ENCODE measurements around the gene CD84. TPM values are rescaled to one million over a fixed set of nuclear protein-coding genes. Genes with fewer than 3 reads are reported as not detected.
A peak's percentile ranks its signal among the peaks of the same experiment; 100 is the strongest.

The CD84 gene
- total RNA-seq, 2 experiments from 2014 or later, result 18.1 to 20.1 TPM

- no peak for TF ChIP-seq CTCF (IDR thresholded peaks at IDR 0.05)
- peak overlapping the region; percentile 85 for H3K4me3 Mint-ChIP-seq
- peaks cover 26% of the 10 kb centered on the region for H3K36me3 Mint-ChIP-seq (ENCODE audit: low read depth)
- ChIA-PET CTCF (interaction anchor here (0.8 to 3.9 kb wide), 14 partner anchors 10 to 201 kb away, joined by 3 to 34 read pairs (median 3); no protein-coding TSS in a partner anchor), POLR2A (interaction anchor here (0.8 to 2.5 kb wide), 5 partner anchors 9 to 82 kb away, joined by 3 to 10 read pairs (median 4); no protein-coding TSS in a partner anchor)
- DNase-seq (no peak), ATAC-seq (peak; percentile 8)
- intact Hi-C loops (cut with micrococcal nuclease), result loop anchor here (5.0 kb wide), 1 partner anchor 55 kb away; the partner anchor contains the start of gene SLAMF6
- H3K4me1 Mint-ChIP-seq (ENCODE audit: low read depth), result peaks cover 85% of the 10 kb centered on the region
- peak overlapping the region; percentile 94 for H3K27ac Mint-ChIP-seq
- peaks cover 3% of the 10 kb centered on the region for H3K9me3 Mint-ChIP-seq
- no peaks in the 10 kb centered on the region for H3K27me3 Mint-ChIP-seq
Measured at GRCh38 chr1:160577671-160578070, 1.6 kb downstream of the CD84 start.

- Mint-ChIP-seq H3K9me3 (no peaks in the 10 kb centered on the region), H3K4me3 (peak overlapping the region; percentile 85), H3K36me3 (ENCODE audit: low read depth) (peaks cover 27% of the 10 kb centered on the region), H3K27ac (peak overlapping the region; percentile 94), H3K27me3 (no peaks in the 10 kb centered on the region), H3K4me1 (ENCODE audit: low read depth) (peaks cover 87% of the 10 kb centered on the region)
- ATAC-seq, result peak; percentile 28
- no peak for DNase-seq
- ChIA-PET POLR2A (interaction anchor here (1.3 to 2.5 kb wide), 3 partner anchors 9 to 16 kb away, joined by 4 to 10 read pairs (median 4); no protein-coding TSS in a partner anchor), CTCF (interaction anchor here (0.8 to 3.9 kb wide), 13 partner anchors 10 to 200 kb away, joined by 3 to 34 read pairs (median 4); partner anchors contain the start of gene SLAMF6)
- TF ChIP-seq CTCF (IDR thresholded peaks at IDR 0.05), result no peak
- intact Hi-C loops (cut with micrococcal nuclease), result loop anchor here (5.0 kb wide), 1 partner anchor 55 kb away; the partner anchor contains the start of gene SLAMF6
Measured at GRCh38 chr1:160576884-160577283, 2.4 kb downstream of the CD84 start.

DNA sequence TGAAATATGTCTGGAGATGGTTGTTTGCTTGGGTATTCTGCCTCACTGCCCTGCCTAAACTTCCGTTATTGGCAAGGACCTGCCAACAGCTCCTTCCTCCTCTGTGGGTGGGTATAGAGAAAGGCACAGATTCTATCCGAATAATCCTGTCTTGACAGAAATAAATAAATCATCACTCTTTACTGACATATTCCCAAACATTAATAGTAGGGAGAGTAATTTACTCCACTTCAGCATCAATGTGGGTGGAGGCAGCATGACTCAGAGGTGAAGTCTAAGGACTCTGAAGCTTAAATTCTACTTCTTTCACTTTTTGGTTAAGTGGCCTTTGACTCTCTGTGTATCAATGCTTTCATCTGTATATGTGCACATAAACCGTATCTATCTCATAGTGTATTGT lies 2.9 kb downstream of the CD84 start:
- Mint-ChIP-seq H3K9me3 (peaks cover under 1% of the 10 kb centered on the region), H3K36me3 (ENCODE audit: low read depth) (peaks cover 27% of the 10 kb centered on the region), H3K4me3 (peak overlapping the region; percentile 85), H3K4me1 (ENCODE audit: low read depth) (peaks cover 87% of the 10 kb centered on the region), H3K27ac (peak overlapping the region; percentile 94), H3K27me3 (no peaks in the 10 kb centered on the region)
- peak; percentile 64 for ATAC-seq
- ChIA-PET POLR2A (interaction anchor here (0.8 to 1.4 kb wide), 2 partner anchors 11 kb away, joined by 3 to 4 read pairs; no protein-coding TSS in a partner anchor), CTCF (interaction anchor here (1.0 to 3.9 kb wide), 7 partner anchors 10 to 199 kb away, joined by 3 to 34 read pairs (median 4); partner anchors contain the start of gene SLAMF6)
- no peak for TF ChIP-seq CTCF (IDR thresholded peaks at IDR 0.05)
- intact Hi-C loops (cut with micrococcal nuclease), result loop anchor here (5.0 kb wide), 1 partner anchor 54 kb away; the partner anchor contains the start of gene SLAMF6
- DNase-seq, result peak; percentile 77

- H3K36me3 Mint-ChIP-seq (ENCODE audit: low read depth), result peaks cover 34% of the 10 kb centered on the region
- H3K9me3 Mint-ChIP-seq, result peaks cover 4% of the 10 kb centered on the region
- peaks cover 85% of the 10 kb centered on the region for H3K4me1 Mint-ChIP-seq (ENCODE audit: low read depth)
- DNase-seq, result peak; percentile 31
- CTCF ChIA-PET, result interaction anchor here (1.3 to 4.7 kb wide), 6 partner anchors 9 to 32 kb away, joined by 4 to 34 read pairs (median 10); no protein-coding TSS in a partner anchor
- intact Hi-C loops (cut with micrococcal nuclease), result loop anchor here (5.0 kb wide), 1 partner anchor 53 kb away; the partner anchor contains the start of gene SLAMF6
- H3K27me3 Mint-ChIP-seq, result no peaks in the 10 kb centered on the region
- H3K27ac Mint-ChIP-seq, result peak overlapping the region; percentile 94
- peak overlapping the region; percentile 85 for H3K4me3 Mint-ChIP-seq
- POLR2A ChIA-PET, result interaction anchor here (1.1 to 1.7 kb wide), 4 partner anchors 10 to 16 kb away, joined by 4 read pairs; no protein-coding TSS in a partner anchor
- peak; percentile 59 for ATAC-seq
- TF ChIP-seq CTCF (IDR thresholded peaks at IDR 0.05), result no peak
Measured at GRCh38 chr1:160575112-160575664, 4.1 kb downstream of the CD84 start.

Data from activated CD8-positive, alpha-beta T cell treated with anti-CD3 and anti-CD28 coated beads for 36 hours (primary cell).